Measurements from ENCODE around the gene CD81. TPM values are rescaled to one million over a fixed set of nuclear protein-coding genes. Genes with fewer than 3 reads are reported as not detected.

Gene CD81
- total RNA-seq, 1 experiment from 2014 or later: 237 TPM

DNA sequence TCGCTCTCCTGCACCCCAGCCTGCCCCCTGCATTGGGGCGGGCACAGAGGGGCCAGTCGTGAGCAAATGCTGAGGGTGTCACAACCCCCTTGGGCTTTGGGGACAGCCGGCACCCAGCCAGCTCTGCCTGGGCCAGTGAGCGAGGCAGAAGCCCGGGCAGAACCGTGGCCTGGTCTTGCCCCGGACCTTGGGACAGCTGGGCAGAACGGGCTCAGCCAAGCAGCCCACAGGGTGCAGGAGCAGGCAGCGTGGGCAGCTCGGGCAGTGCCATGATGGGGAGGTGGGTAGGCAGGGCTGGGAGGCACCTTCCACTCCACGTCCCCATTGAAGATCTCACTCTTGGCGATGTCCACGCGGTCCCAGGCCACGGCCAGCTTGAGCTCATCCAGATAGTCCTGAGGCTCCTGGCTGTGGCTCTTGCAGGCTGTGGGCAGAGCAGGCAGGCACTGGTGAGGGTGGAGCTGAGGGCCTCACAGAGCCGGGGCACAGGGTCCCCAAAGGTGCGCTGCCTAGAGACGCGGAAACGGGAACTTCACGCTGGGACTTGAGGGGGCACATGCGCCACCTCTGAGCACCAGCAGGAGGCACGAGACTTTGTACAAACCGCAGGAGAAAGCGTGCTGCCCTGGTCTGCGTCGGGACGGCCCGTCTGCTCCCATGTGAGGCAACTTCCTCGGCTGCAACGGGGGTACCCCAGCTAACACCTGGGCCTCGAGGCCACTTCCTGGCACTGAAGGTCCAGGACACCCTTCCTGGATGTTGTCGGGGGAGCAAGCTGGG, 38.7 kb downstream of the CD81 start:
- Mint-ChIP-seq H3K9me3 (no peaks in the 10 kb centered on the region), H3K27me3 (ENCODE audit: low read depth) (no peaks in the 10 kb centered on the region), H3K4me1 (no peaks in the 10 kb centered on the region), H3K36me3 (no peaks in the 10 kb centered on the region), H3K4me3 (no peak overlapping the region), H3K27ac (no peak overlapping the region)
- POLR2A ChIA-PET: no interaction called here
- CTCF ChIA-PET: interaction anchor here (2.0 kb wide), 1 partner anchor 111 kb away, joined by 9 read pairs; no protein-coding TSS in a partner anchor
- DNase-seq (ENCODE audit: low spot score) (no peak), ATAC-seq (no peak)
- no peak for TF ChIP-seq ATF1 (CRISPR knock-in tag; IDR thresholded peaks at IDR 0.05)
- TF ChIP-seq, protein P1, sequence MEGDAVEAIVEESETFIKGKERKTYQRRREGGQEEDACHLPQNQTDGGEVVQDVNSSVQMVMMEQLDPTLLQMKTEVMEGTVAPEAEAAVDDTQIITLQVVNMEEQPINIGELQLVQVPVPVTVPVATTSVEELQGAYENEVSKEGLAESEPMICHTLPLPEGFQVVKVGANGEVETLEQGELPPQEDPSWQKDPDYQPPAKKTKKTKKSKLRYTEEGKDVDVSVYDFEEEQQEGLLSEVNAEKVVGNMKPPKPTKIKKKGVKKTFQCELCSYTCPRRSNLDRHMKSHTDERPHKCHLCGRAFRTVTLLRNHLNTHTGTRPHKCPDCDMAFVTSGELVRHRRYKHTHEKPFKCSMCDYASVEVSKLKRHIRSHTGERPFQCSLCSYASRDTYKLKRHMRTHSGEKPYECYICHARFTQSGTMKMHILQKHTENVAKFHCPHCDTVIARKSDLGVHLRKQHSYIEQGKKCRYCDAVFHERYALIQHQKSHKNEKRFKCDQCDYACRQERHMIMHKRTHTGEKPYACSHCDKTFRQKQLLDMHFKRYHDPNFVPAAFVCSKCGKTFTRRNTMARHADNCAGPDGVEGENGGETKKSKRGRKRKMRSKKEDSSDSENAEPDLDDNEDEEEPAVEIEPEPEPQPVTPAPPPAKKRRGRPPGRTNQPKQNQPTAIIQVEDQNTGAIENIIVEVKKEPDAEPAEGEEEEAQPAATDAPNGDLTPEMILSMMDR (IDR thresholded peaks at IDR 0.05): 0 out of 2 replicates have a peak, but pooled peaks have one; percentile 24

DNA sequence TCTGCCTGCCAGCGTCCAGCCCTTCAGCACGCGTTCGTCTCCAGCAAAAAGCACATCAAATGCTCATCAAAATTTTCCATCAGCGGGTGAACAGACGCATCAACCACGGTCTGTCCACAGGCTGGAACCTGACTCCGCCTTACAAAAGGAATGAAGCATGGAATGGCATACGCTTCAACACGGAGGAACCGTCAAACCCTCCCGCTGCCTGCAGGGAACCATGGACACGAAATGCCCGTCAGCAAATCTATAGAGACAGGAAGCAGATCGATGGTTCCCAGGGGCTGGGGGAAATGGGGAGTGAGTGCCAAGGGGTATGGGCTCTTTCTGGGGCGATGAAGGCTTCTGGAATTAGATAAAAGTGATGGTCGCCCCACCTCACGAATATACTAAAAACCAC, 39.7 kb downstream of the CD81 start:
- ATAC-seq (no peak), DNase-seq (ENCODE audit: low spot score) (no peak)
- Mint-ChIP-seq H3K9me3 (no peaks in the 10 kb centered on the region), H3K27me3 (ENCODE audit: low read depth) (no peaks in the 10 kb centered on the region), H3K4me3 (no peak overlapping the region), H3K27ac (no peak overlapping the region), H3K4me1 (no peaks in the 10 kb centered on the region), H3K36me3 (no peaks in the 10 kb centered on the region)
- ChIA-PET CTCF (interaction anchor here (0.8 to 7.6 kb wide), 4 partner anchors 15 to 230 kb away, joined by 4 to 398 read pairs (median 6); partner anchors contain the start of genes C11orf21, TSPAN32 and TSSC4), POLR2A (no interaction called here)
- TF ChIP-seq, protein P2, sequence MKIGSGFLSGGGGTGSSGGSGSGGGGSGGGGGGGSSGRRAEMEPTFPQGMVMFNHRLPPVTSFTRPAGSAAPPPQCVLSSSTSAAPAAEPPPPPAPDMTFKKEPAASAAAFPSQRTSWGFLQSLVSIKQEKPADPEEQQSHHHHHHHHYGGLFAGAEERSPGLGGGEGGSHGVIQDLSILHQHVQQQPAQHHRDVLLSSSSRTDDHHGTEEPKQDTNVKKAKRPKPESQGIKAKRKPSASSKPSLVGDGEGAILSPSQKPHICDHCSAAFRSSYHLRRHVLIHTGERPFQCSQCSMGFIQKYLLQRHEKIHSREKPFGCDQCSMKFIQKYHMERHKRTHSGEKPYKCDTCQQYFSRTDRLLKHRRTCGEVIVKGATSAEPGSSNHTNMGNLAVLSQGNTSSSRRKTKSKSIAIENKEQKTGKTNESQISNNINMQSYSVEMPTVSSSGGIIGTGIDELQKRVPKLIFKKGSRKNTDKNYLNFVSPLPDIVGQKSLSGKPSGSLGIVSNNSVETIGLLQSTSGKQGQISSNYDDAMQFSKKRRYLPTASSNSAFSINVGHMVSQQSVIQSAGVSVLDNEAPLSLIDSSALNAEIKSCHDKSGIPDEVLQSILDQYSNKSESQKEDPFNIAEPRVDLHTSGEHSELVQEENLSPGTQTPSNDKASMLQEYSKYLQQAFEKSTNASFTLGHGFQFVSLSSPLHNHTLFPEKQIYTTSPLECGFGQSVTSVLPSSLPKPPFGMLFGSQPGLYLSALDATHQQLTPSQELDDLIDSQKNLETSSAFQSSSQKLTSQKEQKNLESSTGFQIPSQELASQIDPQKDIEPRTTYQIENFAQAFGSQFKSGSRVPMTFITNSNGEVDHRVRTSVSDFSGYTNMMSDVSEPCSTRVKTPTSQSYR (CRISPR knock-in tag; IDR thresholded peaks at IDR 0.05): no peak

DNA sequence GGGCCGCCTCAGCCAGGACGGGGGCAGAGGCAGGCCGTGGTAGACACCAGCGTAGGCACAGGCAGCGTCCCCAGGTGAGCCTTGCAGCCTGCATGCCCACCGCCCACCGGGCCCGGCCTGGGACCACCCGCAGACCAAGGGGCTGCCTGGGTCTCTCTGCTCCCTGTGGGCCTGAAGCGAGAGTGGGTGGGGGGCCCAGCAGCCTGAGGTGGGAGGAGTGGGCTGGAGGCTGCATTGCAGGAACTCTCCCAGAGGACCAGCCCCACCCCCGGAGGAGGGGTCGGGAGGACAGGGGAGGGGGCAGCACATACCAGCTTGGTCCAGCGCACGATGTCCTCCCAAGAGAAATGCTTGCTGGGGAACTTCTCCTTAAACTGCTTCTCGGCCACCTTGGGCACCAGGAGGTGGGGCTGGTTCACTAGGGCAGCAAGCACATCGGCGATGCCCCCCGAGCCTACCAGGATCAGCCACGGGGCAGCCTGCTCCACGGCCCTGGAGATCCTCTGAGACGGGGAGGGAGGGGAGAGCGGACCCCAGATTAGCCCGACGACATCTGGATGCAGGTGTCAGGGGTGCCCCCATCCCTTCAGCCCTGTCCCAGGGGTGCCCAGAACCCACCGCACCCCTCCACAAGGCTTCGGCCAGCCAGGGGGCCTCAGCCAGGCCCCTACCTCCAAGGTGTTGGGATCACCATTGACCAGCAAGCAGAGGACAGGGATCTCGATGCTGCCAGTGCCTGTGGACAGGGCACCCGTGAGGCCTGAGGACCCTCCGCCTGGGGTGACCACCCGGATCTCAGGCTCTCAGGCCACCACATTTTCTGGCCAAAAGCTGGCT, 41.0 kb downstream of the CD81 start:
- TF ChIP-seq TCF7 (CRISPR knock-in tag; IDR thresholded peaks at IDR 0.05; ENCODE audit: low read depth): no peak
- TF ChIP-seq JUN (CRISPR knock-in tag; IDR thresholded peaks at IDR 0.05): no peak
- TF ChIP-seq, protein P3, sequence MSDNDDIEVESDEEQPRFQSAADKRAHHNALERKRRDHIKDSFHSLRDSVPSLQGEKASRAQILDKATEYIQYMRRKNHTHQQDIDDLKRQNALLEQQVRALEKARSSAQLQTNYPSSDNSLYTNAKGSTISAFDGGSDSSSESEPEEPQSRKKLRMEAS (CRISPR knock-in tag; IDR thresholded peaks at IDR 0.05): no peak
- no peak for TF ChIP-seq NFATC4 (CRISPR knock-in tag; IDR thresholded peaks at IDR 0.05)
- TF ChIP-seq, protein P4, sequence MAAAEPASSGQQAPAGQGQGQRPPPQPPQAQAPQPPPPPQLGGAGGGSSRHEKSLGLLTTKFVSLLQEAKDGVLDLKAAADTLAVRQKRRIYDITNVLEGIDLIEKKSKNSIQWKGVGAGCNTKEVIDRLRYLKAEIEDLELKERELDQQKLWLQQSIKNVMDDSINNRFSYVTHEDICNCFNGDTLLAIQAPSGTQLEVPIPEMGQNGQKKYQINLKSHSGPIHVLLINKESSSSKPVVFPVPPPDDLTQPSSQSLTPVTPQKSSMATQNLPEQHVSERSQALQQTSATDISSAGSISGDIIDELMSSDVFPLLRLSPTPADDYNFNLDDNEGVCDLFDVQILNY (CRISPR knock-in tag; IDR thresholded peaks at IDR 0.05): no peak
- no peak for TF ChIP-seq NR2C2 (CRISPR knock-in tag; IDR thresholded peaks at IDR 0.05)
- TF ChIP-seq ZNF219 (CRISPR knock-in tag; IDR thresholded peaks at IDR 0.05; ENCODE audit: borderline replicate concordance): no peak
- TF ChIP-seq, protein P5, sequence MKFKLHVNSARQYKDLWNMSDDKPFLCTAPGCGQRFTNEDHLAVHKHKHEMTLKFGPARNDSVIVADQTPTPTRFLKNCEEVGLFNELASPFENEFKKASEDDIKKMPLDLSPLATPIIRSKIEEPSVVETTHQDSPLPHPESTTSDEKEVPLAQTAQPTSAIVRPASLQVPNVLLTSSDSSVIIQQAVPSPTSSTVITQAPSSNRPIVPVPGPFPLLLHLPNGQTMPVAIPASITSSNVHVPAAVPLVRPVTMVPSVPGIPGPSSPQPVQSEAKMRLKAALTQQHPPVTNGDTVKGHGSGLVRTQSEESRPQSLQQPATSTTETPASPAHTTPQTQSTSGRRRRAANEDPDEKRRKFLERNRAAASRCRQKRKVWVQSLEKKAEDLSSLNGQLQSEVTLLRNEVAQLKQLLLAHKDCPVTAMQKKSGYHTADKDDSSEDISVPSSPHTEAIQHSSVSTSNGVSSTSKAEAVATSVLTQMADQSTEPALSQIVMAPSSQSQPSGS (CRISPR knock-in tag; IDR thresholded peaks at IDR 0.05; ENCODE audit: borderline replicate concordance, low read depth): no peak
- no peak for TF ChIP-seq SMAD3 (CRISPR knock-in tag; IDR thresholded peaks at IDR 0.05; ENCODE audit: borderline replicate concordance)
- TF ChIP-seq FOXJ3 (CRISPR knock-in tag; IDR thresholded peaks at IDR 0.05; ENCODE audit: borderline replicate concordance): no peak
- CTCF ChIA-PET: interaction anchor here (0.5 to 7.6 kb wide), 9 partner anchors 10 to 1037 kb away, joined by 3 to 398 read pairs (median 5); partner anchors contain the start of genes C11orf21, TSPAN32 and TSSC4
- DNase-seq (ENCODE audit: low spot score) (no peak), ATAC-seq (no peak)
- no peaks in the 10 kb centered on the region for H3K9me3 Mint-ChIP-seq
- H3K27me3 Mint-ChIP-seq (ENCODE audit: low read depth): no peaks in the 10 kb centered on the region
- no peak overlapping the region for H3K4me3 Mint-ChIP-seq
- H3K4me1 Mint-ChIP-seq: no peaks in the 10 kb centered on the region
- no peaks in the 10 kb centered on the region for H3K36me3 Mint-ChIP-seq
- H3K27ac Mint-ChIP-seq: no peak overlapping the region
- POLR2A ChIA-PET: no interaction called here

Data from WTC11 (cell line).